ENCODE measurements around the gene FAM151A. TPM values are rescaled to one million over a fixed set of nuclear protein-coding genes. Genes with fewer than 3 reads are reported as not detected.

The FAM151A gene
- total and polyA plus RNA-seq, 2 experiments from 2014 or later = 9.8 to 13.5 TPM

- H3K9me2 ChIP-seq (replicated peaks; ENCODE audit: insufficient read depth) = no peaks in the 10 kb centered on the region
- H3K4me2 ChIP-seq = no peak overlapping the region
- no peak overlapping the region for H3K4me3 ChIP-seq
- 86% methylated on average over 19 of the region's 19 CpGs for WGBS (ENCODE audit: low lambda C conversion rate, missing lambda C conversion rate)
- H3K4me1 ChIP-seq (ENCODE audit: insufficient read depth) = peaks cover 15% of the 10 kb centered on the region
- DNase-seq (ENCODE audit: low spot score) = no peak
- no peaks in the 10 kb centered on the region for H3K79me2 ChIP-seq
- TF ChIP-seq EZH2phosphoT487 (IDR thresholded peaks at IDR 0.05; ENCODE audit: low read depth, severe bottlenecking, unreplicated experiment) = no peak
- TF ChIP-seq CTCF (IDR thresholded peaks at IDR 0.05; ENCODE audit: poor library complexity) = no peak
- no peak for TF ChIP-seq EZH2 (IDR thresholded peaks at IDR 0.05; ENCODE audit: borderline replicate concordance)
- H3K9me3 ChIP-seq (ENCODE audit: low read depth) = no peaks in the 10 kb centered on the region
- H4K20me1 ChIP-seq (ENCODE audit: insufficient read depth, poor library complexity, severe bottlenecking) = no peaks in the 10 kb centered on the region
- no peaks in the 10 kb centered on the region for H3K36me3 ChIP-seq (replicated peaks; ENCODE audit: insufficient read depth, low read depth)
- no peaks in the 10 kb centered on the region for H3K27me3 ChIP-seq
- no peak overlapping the region for H2AFZ ChIP-seq
- no peak overlapping the region for H3K27ac ChIP-seq
Measured at GRCh38 chr1:54582566-54583306, 40.6 kb downstream of the FAM151A start.

- H2AFZ ChIP-seq = no peak overlapping the region
Measured at GRCh38 chr1:54581621-54582035, 41.7 kb downstream of the FAM151A start.

GRCh38 chr1:54580856-54581550, 42.3 kb downstream of the FAM151A start:
- peaks cover 15% of the 10 kb centered on the region for H3K4me1 ChIP-seq (ENCODE audit: insufficient read depth)
- H4K20me1 ChIP-seq (ENCODE audit: insufficient read depth, poor library complexity, severe bottlenecking) = no peaks in the 10 kb centered on the region
- H3K9me2 ChIP-seq (replicated peaks; ENCODE audit: insufficient read depth) = no peaks in the 10 kb centered on the region
- TF ChIP-seq CTCF (IDR thresholded peaks at IDR 0.05; ENCODE audit: poor library complexity) (no peak), EZH2phosphoT487 (IDR thresholded peaks at IDR 0.05; ENCODE audit: low read depth, severe bottlenecking, unreplicated experiment) (no peak), EZH2 (IDR thresholded peaks at IDR 0.05; ENCODE audit: borderline replicate concordance) (no peak)
- no peak overlapping the region for H3K4me2 ChIP-seq
- no peak overlapping the region for H3K4me3 ChIP-seq
- no peaks in the 10 kb centered on the region for H3K9me3 ChIP-seq (ENCODE audit: low read depth)
- no peaks in the 10 kb centered on the region for H3K27me3 ChIP-seq
- no peaks in the 10 kb centered on the region for H3K79me2 ChIP-seq
- DNase-seq (ENCODE audit: low spot score) = no peak
- no peak overlapping the region for H2AFZ ChIP-seq
- WGBS (ENCODE audit: low lambda C conversion rate, missing lambda C conversion rate) = 87% methylated on average over 11 of the region's 11 CpGs
- H3K27ac ChIP-seq = no peak overlapping the region
- H3K36me3 ChIP-seq (replicated peaks; ENCODE audit: insufficient read depth, low read depth) = no peaks in the 10 kb centered on the region

More at GRCh38 chr1:54581621-54582035, 41.7 kb downstream of the FAM151A start:
- H3K4me1 ChIP-seq (ENCODE audit: insufficient read depth) = peaks cover 15% of the 10 kb centered on the region
- H3K27ac ChIP-seq = no peak overlapping the region
- WGBS (ENCODE audit: low lambda C conversion rate, missing lambda C conversion rate) = 91% methylated on average over 5 of the region's 5 CpGs
- H3K4me3 ChIP-seq = no peak overlapping the region
- H3K79me2 ChIP-seq = no peaks in the 10 kb centered on the region
- H4K20me1 ChIP-seq (ENCODE audit: insufficient read depth, poor library complexity, severe bottlenecking) = no peaks in the 10 kb centered on the region
- no peaks in the 10 kb centered on the region for H3K9me2 ChIP-seq (replicated peaks; ENCODE audit: insufficient read depth)
- peak; percentile 61 for DNase-seq (ENCODE audit: low spot score)
- TF ChIP-seq EZH2phosphoT487 (IDR thresholded peaks at IDR 0.05; ENCODE audit: low read depth, severe bottlenecking, unreplicated experiment) = no peak
- no peaks in the 10 kb centered on the region for H3K36me3 ChIP-seq (replicated peaks; ENCODE audit: insufficient read depth, low read depth)
- no peak overlapping the region for H3K4me2 ChIP-seq
- no peaks in the 10 kb centered on the region for H3K27me3 ChIP-seq
- no peaks in the 10 kb centered on the region for H3K9me3 ChIP-seq (ENCODE audit: low read depth)

- WGBS (ENCODE audit: low lambda C conversion rate, missing lambda C conversion rate) = 60% methylated on average over 4 of the region's 4 CpGs
- Histone ChIP-seq H3K9me3 (ENCODE audit: low read depth) (no peaks in the 10 kb centered on the region), H3K36me3 (replicated peaks; ENCODE audit: insufficient read depth, low read depth) (no peaks in the 10 kb centered on the region), H3K27me3 (no peaks in the 10 kb centered on the region), H3K4me1 (ENCODE audit: insufficient read depth) (peaks cover 15% of the 10 kb centered on the region), H3K27ac (peak overlapping the region; percentile 34), H3K4me3 (no peak overlapping the region), H4K20me1 (ENCODE audit: insufficient read depth, poor library complexity, severe bottlenecking) (no peaks in the 10 kb centered on the region), H3K4me2 (no peak overlapping the region), H2AFZ (no peak overlapping the region), H3K9me2 (replicated peaks; ENCODE audit: insufficient read depth) (no peaks in the 10 kb centered on the region), H3K79me2 (no peaks in the 10 kb centered on the region)
- DNase-seq (ENCODE audit: low spot score) = no peak
- TF ChIP-seq EZH2 (IDR thresholded peaks at IDR 0.05; ENCODE audit: borderline replicate concordance) = no peak
- TF ChIP-seq EZH2phosphoT487 (IDR thresholded peaks at IDR 0.05; ENCODE audit: low read depth, severe bottlenecking, unreplicated experiment) = no peak
- no peak for TF ChIP-seq CTCF (IDR thresholded peaks at IDR 0.05; ENCODE audit: poor library complexity)
Measured at GRCh38 chr1:54579337-54579781, 44.0 kb downstream of the FAM151A start.
